Epithelial cell of proximal tubule (primary cell): Measurements from ENCODE around the gene POLQ. TPM values are rescaled to one million over a fixed set of nuclear protein-coding genes. Genes with fewer than 3 reads are reported as not detected.
A peak's percentile ranks its signal among the peaks of the same experiment; 100 is the strongest.

ENCODE experiments used
- DNase-seq: peaks from one replicate; pipeline ENCODE4 v3.0.0-alpha.2; 2011; ENCODE audit warnings: low read depth
- H3K4me3 ChIP-seq: 2 replicates; pipeline ENCODE4 v1.5.1; 2011; ENCODE audit warnings: low read depth, mild to moderate bottlenecking, low read length
- total RNA-seq: library from RNA; depleted of rRNA; stranded (reverse); fragments of >200 nt; gene quantifications from 2 replicates; pipeline ENCODE4 v1.2.3, GENCODE V29; 2015
- TF ChIP-seq, protein P1 (sequence below): conservative IDR thresholded peaks from 2 replicates; pipeline ENCODE4 v1.5.1; 2012; ENCODE audit warnings: low read depth, mild to moderate bottlenecking, low read length

POLQ gene
- total RNA-seq, 1 donor from 2014 or later = 9.2 TPM

DNA sequence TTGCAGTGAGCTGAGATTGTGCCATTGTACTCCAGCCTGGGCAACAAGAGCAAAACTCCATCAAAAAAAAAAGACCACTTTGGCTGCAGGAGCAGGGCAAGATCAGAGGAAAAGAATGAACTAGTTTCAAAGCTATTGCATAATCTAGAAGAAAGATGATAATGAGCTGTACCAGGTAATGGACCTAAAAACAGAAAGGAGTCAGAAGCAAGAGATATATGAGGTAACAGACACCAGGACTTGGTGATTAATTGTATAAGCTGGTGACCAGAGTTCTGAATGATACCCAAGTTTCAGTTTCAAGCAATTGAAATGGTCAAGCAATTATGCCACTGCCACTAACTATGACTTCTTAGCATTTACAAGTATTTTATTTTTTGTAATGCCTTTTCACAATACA, 2.9 kb downstream of the POLQ start:
- H3K4me3 ChIP-seq = no peak overlapping the region
- DNase-seq = no peak
- TF ChIP-seq, protein P1, sequence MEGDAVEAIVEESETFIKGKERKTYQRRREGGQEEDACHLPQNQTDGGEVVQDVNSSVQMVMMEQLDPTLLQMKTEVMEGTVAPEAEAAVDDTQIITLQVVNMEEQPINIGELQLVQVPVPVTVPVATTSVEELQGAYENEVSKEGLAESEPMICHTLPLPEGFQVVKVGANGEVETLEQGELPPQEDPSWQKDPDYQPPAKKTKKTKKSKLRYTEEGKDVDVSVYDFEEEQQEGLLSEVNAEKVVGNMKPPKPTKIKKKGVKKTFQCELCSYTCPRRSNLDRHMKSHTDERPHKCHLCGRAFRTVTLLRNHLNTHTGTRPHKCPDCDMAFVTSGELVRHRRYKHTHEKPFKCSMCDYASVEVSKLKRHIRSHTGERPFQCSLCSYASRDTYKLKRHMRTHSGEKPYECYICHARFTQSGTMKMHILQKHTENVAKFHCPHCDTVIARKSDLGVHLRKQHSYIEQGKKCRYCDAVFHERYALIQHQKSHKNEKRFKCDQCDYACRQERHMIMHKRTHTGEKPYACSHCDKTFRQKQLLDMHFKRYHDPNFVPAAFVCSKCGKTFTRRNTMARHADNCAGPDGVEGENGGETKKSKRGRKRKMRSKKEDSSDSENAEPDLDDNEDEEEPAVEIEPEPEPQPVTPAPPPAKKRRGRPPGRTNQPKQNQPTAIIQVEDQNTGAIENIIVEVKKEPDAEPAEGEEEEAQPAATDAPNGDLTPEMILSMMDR = no peak

GRCh38 chr3:121531269-121531668, 14.5 kb downstream of the POLQ start:
- TF ChIP-seq, protein P1 = no peak
- H3K4me3 ChIP-seq = no peak overlapping the region
- DNase-seq = no peak

GRCh38 chr3:121529308-121529707, 16.5 kb downstream of the POLQ start:
- TF ChIP-seq, protein P1 = peak; percentile 67
- H3K4me3 ChIP-seq = no peak overlapping the region
- DNase-seq = no peak

DNA sequence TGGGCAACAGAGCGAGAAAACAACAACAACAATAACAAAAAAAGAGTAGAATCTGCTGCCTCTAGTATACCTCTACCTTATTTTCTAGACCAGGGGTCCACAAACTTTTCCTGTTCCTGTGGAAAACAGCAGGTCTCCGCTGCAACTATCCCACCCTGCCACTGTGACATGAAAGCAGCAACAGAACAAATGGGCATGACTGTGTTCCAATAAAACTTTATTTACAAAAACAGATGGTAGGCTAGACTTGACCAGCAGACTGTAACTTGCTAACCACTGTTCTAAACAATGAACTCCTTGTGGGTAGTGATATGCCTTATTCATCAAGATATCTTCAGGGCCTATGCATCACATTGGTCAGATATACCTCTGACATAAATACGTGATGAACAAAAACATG, 25.3 kb downstream of the POLQ start:
- DNase-seq = no peak
- no peak overlapping the region for H3K4me3 ChIP-seq
- TF ChIP-seq, protein P1 = no peak

DNA sequence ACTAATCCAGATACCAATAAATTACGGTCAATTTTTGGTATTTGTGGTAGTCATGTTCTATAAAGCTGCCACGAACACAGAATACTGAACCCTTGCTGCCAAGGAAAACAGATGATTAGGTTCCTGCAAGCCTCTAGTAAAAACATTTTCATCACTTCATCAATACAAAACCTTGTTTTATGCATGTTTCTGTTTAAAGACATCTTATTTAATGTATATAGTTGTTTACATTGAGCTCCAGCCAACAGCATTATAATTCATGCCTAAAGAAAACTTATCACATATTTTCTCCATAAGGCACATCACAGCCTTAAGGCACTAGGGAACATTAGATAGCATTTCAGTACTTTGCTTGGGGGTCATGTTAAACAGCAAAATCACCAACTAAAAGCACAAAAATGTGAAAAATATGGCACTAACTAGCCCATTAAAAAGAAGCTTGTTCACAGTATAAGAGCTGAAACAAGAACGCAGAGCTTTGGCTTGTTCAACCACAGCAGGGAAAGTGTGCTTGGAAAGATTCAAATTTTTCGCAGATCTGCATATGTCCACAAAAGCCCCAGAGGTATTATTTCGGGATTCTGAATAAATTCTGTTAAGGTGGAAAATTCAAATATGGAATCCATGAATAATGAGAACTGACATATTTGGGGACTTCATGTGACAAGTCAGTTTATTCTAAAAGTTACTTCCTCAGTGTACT, 27.7 kb downstream of the POLQ start:
- TF ChIP-seq, protein P1 = no peak
- no peak for DNase-seq
- no peak overlapping the region for H3K4me3 ChIP-seq

DNA sequence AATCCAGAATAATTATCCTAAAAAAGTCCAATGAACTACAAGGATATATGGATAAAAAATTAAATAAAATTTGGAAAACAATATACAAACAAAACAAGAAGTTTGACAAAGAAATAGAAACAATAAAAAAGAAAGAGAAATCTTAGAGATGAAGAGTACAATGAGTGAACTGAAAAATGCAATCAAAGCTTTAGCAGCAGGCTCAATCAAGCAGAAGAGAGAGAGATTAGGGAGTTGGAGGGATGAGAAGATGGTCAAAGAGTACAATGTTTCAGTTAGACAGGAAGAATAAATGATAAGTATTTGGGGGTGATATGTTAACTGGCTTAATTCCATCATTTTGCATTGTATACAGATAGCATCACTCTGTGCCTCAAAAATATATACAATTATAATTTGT, 29.9 kb downstream of the POLQ start:
- TF ChIP-seq, protein P1 = no peak
- no peak overlapping the region for H3K4me3 ChIP-seq
- DNase-seq = no peak

DNA sequence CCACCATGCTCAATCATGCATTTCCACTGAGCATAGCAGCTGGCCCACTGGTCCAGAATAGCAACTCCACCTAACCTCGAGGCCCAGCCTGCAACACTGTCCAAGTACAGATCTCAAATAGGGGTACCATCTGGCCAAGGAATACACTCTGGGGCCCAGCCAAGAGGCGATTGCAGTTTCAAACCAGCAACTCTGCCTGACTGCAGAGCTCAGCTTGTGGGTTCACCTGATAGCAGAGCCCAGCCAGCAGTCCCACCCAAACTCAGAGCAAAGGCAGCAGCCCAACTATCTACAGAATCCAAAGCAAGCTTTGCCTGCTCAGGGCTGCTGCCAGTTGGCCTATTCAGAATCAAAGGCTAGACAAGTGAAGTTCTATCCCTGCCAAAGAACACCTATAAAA, 30.5 kb downstream of the POLQ start:
- DNase-seq = no peak
- H3K4me3 ChIP-seq = no peak overlapping the region
- TF ChIP-seq, protein P1 = no peak
